HG02571 (cell line): ENCODE results near the gene ADGRL3.
"Not testable (repeated sequence)": the region's sequence is repeated elsewhere in the genome, so short reads cannot be mapped to it uniquely, and the experiment has no call there.

Source experiments
- ATAC-seq: cut with Tn5 transposase; IDR thresholded peaks from one replicate; pipeline ENCODE4 v1.9.1; 2021; ENCODE audit warnings: mild to moderate bottlenecking, moderate library complexity; ENCODE audit not compliant: unreplicated experiment

ADGRL3 gene

GRCh38 chr4:61771056-61771455, 570.9 kb downstream of the ADGRL3 start:
- ATAC-seq: no peak

DNA sequence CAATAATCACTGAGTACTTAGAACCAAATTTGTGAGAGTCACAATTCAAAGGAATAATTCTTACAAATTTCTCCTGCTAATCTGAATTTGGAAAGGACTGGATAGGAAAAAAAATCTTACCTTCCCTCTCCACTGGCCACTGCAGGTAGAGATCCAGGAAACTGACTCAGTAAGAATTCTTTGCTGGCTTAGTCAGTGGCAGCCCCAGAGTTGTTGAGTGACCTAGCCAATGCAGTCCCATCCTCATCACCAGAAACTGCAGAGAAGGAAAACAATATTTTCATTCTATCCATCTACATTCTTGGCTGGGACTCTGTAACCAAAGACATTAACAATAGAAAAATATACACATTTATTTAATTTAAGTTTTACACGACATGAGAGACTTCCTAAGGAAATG, 572.0 kb downstream of the ADGRL3 start:
- no peak for ATAC-seq

GRCh38 chr4:61773655-61774245, 573.6 kb downstream of the ADGRL3 start:
- no peak for ATAC-seq

DNA sequence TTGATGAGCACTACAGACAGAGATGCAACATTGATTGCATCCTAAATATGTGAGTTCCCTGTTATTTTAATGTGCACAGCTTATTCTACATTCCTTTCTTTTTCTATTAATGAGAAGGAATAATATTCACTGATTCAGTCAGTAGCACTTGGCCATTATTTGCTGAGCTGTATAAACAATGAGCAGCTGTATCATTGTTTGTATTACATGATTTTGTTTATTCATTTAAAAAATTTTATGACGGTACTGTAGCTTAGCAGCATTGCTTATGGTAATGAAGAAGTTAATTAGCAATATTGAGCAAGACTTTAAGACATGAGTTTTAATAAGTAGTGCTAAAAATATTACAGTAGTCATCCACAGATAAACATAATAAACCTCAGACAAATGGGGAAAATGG, 582.0 kb downstream of the ADGRL3 start:
- ATAC-seq: no peak

DNA sequence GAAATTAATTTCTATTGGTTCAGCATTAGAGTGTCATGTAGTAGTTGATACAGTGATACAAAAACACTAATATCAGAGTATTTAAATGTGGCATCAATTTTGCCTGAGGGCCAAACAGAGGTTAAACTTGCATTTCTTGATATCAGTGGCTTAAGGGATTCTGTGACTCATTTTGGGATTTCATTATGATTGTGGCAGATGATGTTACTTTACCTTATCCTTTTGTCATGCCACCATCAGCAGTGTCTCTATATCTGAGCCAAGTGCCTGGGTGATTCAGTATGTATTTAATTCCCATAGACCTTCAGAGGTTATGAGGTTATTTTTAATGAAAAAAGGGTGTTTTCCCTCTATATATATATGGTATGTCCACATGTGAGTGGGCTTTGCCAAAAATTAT, 582.9 kb downstream of the ADGRL3 start:
- no peak for ATAC-seq

DNA sequence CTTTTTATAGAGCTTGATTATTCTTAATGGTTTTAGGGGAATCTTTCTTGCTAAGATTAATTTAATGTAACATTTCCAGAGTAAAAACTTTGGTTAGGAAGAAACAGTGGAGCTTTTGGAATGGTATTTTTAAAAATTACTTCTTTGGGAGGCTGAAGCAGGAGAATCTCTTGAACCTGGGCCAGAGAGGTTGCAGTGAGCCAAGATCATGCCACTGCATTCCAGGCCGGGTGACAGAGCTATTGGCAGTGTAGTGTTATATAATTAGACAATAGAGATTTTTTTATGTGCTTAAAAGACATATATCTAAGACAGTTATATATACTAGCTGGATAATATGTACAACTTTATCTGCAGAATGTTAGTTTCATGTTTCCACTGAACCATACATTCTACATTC, 585.6 kb downstream of the ADGRL3 start:
- ATAC-seq: no peak

- ATAC-seq: no peak
Measured at GRCh38 chr4:61786211-61786610, 586.1 kb downstream of the ADGRL3 start.

DNA sequence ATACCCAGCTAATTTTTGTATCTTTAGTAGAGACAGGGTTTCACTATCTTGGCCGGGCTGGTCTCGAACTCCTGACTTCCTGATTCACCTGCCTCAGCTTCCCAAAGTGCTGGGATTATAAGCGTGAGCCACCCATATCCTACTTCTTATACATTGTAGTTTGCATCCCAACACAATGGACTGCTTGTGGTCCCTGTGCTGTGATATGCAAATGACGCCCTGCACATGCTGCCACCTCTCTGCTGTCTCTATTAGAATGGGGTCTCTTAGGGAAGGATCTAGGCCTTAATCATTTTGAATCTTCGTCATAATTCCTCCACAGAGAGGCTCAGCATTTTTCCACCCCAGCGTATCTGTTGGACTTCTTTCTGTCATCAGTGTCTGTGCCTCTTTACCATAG, 595.9 kb downstream of the ADGRL3 start:
- no peak for ATAC-seq

DNA sequence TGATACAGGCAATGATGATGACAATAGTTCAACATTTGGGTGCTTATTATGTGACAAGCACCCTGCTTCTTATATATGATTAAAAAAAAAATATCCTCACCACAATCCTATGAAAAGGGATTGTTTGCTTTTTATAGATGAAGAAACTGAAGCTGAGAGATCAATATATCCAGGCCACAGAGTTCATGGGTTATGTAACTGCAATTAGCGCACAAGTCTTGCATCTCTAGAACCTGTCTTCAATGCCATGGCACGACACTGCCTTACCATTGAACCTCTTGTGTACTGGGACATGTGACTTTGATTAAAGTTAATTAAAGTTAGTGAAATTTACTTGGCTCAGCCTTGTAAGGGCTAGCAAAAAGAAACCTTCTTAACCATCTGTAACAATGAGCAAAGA, 599.7 kb downstream of the ADGRL3 start:
- no peak for ATAC-seq

DNA sequence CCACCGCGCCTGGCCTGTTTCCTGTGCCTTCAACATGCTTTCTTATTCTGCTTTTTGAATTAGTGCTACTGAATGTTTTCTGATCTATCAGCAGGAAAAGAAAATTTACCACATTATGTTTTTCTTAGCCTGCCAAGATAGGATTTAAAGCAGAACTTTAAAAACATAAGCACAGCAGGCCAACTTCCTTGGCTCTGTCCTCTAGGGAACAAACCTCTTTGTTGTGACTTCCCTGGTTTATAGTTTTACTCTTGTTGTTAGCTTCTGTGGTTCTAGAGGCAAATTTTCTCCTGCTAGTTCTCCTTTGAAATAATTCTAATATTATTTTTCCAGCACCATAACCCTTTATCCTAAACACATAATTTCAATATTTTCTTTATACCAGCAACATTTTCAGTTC, 605.1 kb downstream of the ADGRL3 start:
- ATAC-seq: no peak

DNA sequence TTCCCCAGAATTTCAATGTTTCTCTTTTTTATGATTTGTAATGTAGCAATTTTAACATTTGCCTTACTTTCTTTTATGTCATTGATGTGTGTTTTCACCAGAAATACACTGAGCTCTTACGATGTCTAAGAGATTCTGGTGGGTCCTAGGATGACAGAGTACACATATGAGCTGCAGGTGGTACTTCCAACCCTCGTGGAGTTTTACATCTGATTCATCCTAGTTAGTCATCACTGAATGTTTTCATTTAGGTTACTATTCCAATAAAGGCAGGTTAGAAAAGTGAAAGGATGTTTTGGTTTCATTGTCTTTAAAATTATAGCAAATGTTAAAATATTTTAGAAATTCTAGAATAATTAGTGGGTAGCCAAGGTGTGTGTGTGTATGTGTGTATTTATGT, 605.9 kb downstream of the ADGRL3 start:
- no peak for ATAC-seq

DNA sequence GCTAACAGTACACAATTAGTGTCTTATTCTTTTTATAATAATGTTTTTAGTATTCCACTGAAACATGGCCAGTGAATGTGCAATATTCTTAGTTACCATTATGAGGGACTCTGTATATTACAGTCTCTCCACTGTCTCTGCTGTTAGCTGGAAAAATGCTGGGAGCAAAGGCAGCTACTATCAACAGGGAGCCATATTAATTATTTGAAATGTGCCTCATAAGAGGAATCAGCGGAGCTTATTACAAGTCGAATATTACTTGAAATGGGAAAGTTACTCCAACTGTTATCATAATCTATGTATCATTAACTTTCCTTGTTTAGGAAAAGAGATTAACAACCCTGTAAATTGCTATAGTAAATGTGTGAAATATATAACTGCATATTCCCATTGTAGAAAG, 612.0 kb downstream of the ADGRL3 start:
- ATAC-seq: no peak

GRCh38 chr4:61817071-61817470, 616.9 kb downstream of the ADGRL3 start:
- no peak for ATAC-seq

DNA sequence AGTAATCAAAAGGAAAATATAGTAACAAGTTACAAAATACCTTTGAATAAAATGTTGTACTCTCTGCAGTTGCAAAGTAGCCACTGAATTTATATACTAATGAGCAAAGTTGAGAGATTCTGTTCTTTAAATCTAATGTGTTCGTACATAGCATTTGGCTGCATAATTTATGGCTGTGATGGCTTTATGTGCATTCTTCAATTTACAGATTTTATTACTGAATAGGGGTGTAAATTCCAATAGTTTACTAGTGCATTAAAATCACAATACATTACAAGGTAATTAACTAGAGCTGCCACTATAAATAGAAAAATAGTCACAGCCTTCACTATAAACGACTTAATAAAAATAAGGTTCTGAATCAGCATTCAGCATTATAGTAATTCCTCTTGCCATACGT, 620.0 kb downstream of the ADGRL3 start:
- ATAC-seq: no peak

DNA sequence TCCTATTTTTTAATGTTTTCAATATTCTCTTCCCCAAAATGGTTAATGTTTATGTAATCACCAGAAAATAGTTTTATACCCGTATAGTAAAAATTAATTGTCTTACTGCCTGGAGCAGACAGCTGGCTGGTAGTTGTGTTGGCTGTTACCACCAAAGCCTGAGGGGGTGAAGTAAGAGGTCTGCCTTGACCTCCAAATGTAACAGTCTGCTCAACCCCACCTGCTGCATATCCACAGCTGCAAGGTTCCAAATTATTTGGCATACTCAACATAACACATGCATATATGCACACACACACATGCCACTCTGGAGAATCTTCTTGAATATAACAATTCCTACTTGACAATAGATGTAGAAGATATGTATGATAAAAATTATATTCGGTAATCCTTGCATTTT, 624.3 kb downstream of the ADGRL3 start:
- no peak for ATAC-seq

DNA sequence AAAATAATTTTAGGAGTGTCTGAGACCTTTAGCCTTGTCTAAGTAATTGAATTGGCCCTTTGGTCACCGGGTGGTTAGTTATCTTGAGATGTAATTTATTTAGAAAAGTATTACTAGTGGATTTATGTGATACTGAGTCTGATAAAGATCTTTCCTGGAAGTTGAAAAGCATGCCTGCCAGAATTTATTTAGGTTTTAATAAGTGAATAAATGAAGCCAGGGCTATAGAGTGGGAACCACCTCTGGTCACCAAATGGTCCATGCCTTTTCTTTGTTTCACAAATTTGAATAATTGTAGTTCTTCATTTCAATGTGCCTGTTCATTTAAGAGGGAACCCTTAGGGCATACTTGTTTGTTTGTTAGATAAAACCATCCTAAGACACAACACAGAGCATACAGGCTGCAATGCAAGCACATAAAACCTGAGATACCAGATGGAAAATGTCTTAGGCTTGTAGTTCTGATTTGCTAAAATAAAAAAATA, 627.8 kb downstream of the ADGRL3 start:
- no peak for ATAC-seq

- no peak for ATAC-seq
Measured at GRCh38 chr4:61828960-61829359, 628.8 kb downstream of the ADGRL3 start.

- ATAC-seq: no peak
Measured at GRCh38 chr4:61831987-61832386, 631.9 kb downstream of the ADGRL3 start.

DNA sequence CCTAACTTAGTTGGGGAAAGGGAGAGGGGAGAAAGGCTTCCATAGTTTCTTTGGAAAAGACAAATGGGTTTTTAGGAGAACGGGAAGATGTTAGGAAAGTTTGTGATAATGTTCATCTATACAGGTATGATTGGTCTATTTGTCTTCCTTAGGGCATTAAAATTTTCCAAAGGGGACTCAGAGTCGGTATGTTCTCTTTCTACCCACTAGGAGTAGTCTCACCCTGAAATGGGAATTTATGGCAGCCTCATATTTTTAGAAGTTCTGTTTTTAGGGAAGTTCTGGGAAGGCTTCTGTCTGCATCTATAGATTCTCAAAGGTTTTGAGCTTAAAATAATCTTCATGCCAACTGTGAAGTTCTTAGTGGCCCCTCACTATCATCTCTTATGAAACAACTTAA, 637.3 kb downstream of the ADGRL3 start:
- ATAC-seq: no peak

GRCh38 chr4:61838072-61838471, 637.9 kb downstream of the ADGRL3 start:
- ATAC-seq: no peak

GRCh38 chr4:61841714-61842113, 641.6 kb downstream of the ADGRL3 start:
- ATAC-seq: no peak

DNA sequence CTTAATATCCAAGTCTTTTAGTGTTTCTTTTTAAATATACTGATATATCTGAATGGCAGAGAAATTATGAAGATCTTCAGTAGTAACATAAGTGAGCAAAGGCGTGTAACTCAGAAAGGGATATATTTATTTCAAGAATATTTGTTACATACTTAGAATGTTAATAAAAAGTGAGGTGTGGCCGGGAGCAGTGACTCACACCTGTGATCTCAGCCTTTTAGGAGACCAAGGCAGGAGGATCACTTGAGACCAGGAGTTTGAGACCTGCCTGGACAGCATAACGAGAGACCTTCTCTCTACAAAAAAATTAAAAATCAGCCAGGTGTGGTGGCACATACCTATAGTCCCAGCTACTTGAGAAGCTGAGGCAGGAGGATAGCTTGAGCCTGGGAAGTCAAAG, 651.0 kb downstream of the ADGRL3 start:
- no peak for ATAC-seq

DNA sequence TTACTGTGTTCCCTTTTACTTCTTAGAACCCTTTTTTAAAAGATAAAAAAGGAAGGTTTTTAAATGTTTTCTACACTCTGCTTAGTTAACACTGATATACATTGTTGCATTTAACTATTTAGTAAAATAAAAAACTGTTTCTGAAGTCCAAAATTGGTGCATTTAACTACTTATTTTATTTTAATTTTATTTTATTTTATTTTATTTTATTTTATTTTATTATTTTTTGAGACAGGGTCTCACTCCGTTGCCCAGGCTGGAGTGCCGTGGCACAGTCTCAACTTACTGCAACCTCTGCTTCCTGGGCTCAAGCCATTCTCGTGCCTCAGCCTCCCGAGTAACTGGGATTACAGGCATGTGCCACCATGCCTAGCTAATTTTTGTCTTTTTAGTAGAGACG, 652.0 kb downstream of the ADGRL3 start:
- not testable (repeated sequence) for ATAC-seq
